Gastrocnemius medialis (tissue), 4 donors: Measurements from ENCODE around the gene RABGEF1.
"Not testable (repeated sequence)": the region's sequence is repeated elsewhere in the genome, so short reads cannot be mapped to it uniquely, and the experiment has no call there.

Experiments used
- CTCF ChIP-seq, 5 experiments: fragments of 450-650 bp in 3 of 5; fragments of 200-600 bp in 2 of 5; sonication (generic) in 2 of 5; IDR thresholded peaks in 4 of 5; conservative IDR thresholded peaks in 1 of 5; 1 replicate in 4 of 5; 2 replicates in 1 of 5; pipeline ENCODE4 v1.5.1; 2016 to 2019; ENCODE audit warnings: antibody characterized with exemption in 5 of 5, mild to moderate bottlenecking in 3 of 5, moderate library complexity in 3 of 5
- POLR2A ChIP-seq, 2 donors: fragments of 450-650 bp; IDR thresholded peaks; one replicate each; pipeline ENCODE4 v1.6.1; 2017; ENCODE audit warnings: antibody characterized with exemption in 2 of 2, mild to moderate bottlenecking in 2 of 2, moderate library complexity in 2 of 2

GRCh38 chr7:66825538-66825937 lies 85.0 kb downstream of the RABGEF1 start:
- TF ChIP-seq CTCF (IDR thresholded peaks at IDR 0.05 in 4 of 5, conservative IDR thresholded peaks at IDR 0.05 in 1 of 5); POLR2A (IDR thresholded peaks at IDR 0.05): not testable (repeated sequence)
